Measurements from ENCODE around the gene WDSUB1. TPM values are rescaled to one million over a fixed set of nuclear protein-coding genes. Genes with fewer than 3 reads are reported as not detected.

The WDSUB1 gene
- total RNA-seq, 3 donors from 2014 or later, result 7.5 to 12.5 (median 9.1) TPM

DNA sequence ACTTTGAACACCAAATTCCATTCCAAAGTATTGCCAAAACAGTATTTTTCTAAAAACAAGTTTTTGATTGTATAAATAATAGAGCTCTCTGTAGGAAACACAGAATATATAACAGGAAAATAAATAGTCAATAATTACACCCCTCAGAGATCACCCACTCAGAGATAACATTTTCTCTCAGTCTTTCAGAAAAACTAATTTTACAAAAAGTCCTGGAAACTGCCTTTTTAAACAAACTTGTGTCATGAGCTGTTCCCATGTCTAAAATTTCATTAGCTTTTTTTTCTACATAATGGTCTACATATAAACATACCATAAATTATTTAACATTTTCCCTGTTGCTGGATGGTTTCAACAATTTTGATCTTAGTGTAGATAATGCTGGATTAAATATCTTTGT, 1.2 kb upstream of the WDSUB1 start:
- H3K9me3 ChIP-seq, result no peaks in the 10 kb centered on the region
- DNase-seq (no peak), ATAC-seq (no peak)
- no peaks in the 10 kb centered on the region for H3K4me1 ChIP-seq (ENCODE audit: low read depth)
- H3K36me3 ChIP-seq (ENCODE audit: low read depth), result no peaks in the 10 kb centered on the region
- TF ChIP-seq, protein P1, sequence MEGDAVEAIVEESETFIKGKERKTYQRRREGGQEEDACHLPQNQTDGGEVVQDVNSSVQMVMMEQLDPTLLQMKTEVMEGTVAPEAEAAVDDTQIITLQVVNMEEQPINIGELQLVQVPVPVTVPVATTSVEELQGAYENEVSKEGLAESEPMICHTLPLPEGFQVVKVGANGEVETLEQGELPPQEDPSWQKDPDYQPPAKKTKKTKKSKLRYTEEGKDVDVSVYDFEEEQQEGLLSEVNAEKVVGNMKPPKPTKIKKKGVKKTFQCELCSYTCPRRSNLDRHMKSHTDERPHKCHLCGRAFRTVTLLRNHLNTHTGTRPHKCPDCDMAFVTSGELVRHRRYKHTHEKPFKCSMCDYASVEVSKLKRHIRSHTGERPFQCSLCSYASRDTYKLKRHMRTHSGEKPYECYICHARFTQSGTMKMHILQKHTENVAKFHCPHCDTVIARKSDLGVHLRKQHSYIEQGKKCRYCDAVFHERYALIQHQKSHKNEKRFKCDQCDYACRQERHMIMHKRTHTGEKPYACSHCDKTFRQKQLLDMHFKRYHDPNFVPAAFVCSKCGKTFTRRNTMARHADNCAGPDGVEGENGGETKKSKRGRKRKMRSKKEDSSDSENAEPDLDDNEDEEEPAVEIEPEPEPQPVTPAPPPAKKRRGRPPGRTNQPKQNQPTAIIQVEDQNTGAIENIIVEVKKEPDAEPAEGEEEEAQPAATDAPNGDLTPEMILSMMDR (IDR thresholded peaks at IDR 0.05), result no peak
- intact Hi-C loops (cut with DNase I, micrococcal nuclease), result no loop called here
- H3K4me3 ChIP-seq, result no peak overlapping the region

DNA sequence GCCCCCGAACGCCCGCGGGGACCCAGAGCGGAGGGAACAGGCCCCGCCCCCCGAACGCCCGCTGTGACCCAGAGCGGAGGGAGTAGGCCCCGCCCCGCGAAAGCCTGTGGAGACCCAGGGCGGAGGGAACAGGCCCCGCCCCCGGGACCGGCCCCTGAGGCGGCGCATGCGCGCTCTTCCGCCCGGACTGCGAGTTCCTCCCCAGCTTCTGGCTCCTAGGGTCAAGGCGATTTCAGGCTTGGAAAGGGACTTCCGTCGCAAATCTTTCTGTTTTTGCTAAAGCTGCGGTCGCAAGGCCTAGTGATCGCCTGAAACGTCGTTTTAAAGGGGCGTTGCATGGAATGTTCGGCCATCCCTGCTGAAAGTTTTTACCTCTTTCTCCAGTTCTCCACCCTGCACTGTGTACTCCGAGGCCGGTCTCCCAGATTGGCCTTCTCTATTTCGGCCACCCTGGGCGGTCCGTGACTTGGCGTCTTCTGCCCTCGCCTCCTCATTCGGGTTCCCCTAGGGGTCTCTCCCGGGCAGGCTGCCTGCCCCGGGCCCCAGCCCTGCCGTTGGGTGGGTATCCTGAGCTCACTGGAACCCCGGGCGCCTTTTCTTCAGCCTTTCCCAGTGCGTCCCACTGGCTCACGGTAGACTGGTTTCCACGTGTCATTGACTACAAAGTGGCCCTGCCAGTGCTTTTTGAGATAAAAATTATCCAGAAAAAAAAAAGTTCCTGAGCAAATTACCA, 372 bp upstream of the WDSUB1 start:
- H3K4me3 ChIP-seq, result peak overlapping the region; percentile 64
- ATAC-seq, result peak; percentile 99
- peak; percentile 99 to 100 (median 100) for DNase-seq
- no peaks in the 10 kb centered on the region for H3K36me3 ChIP-seq (ENCODE audit: low read depth)
- TF ChIP-seq, protein P1 (IDR thresholded peaks at IDR 0.05), result no peak
- intact Hi-C loops (cut with DNase I, micrococcal nuclease), result no loop called here
- no peaks in the 10 kb centered on the region for H3K4me1 ChIP-seq (ENCODE audit: low read depth)
- no peaks in the 10 kb centered on the region for H3K9me3 ChIP-seq

DNA sequence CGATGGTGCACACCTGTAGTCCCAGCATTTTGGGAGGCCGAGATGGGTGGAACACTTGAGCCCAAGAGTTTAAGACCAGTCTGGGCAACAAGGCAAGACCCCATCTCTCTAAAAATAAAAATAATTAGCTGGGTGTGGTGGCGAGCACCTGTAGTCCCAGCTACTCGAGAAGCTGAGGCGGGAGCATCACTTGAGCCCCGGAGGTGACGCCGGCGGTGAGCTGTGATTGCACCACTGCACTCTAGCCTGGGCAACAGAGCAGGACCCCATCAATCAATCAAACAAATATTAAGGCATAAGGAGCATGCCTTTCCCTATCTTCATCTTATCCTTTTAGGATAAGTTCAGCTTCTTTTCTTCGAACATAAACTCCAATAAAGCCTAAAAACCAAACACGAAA, 1.1 kb downstream of the WDSUB1 start:
- no peak overlapping the region for H3K4me3 ChIP-seq
- no peaks in the 10 kb centered on the region for H3K36me3 ChIP-seq (ENCODE audit: low read depth)
- H3K9me3 ChIP-seq, result no peaks in the 10 kb centered on the region
- DNase-seq (peak in 2 of 3 donors; percentile 32 to 56), ATAC-seq (no peak)
- intact Hi-C loops (cut with DNase I, micrococcal nuclease), result no loop called here
- TF ChIP-seq, protein P1 (IDR thresholded peaks at IDR 0.05), result no peak
- no peaks in the 10 kb centered on the region for H3K4me1 ChIP-seq (ENCODE audit: low read depth)

DNA sequence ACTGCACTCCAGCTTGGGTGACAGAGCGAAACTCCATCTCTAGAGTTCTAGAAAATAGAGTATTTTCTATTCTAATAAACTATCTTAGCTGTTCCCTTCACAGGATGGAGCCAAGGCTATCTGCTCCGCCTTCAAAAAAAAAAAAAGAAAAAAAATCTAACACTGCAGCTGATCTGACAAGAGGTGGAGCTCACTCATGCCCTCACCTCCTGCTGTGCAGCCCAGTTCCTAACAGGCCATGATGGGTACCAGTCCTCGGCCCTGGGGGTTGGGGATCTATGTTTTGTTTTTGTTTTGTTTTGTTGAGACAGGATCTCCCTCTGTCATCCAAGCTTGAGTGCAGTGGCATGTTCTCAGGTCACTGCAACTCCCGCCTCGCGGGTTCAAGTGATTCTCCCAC, 3.0 kb downstream of the WDSUB1 start:
- ATAC-seq, result no peak
- intact Hi-C loops (cut with DNase I, micrococcal nuclease), result no loop called here

DNA sequence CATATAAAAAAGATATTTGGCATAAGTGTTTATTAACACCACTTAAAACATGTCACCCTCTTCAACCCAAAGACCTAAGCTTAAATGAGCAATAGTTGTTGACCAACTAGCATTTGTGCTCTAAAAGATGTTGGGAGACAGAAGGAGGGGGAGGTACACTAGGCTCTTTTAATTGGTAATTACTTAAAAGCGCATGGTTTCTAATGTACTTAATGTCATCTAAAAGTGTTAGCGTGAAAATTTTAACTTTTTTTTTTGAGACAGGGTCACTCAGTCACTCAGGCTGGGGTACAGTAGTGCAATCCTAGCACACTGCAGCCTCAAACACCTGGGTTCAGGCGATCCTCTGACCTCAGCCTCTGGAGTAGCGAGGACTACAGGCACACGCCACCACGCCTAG, 5.5 kb downstream of the WDSUB1 start:
- ATAC-seq, result no peak

More for the DNA sequence above, 3.0 kb downstream of the WDSUB1 start:
- Histone ChIP-seq H3K4me1 (ENCODE audit: low read depth) (no peaks in the 10 kb centered on the region), H3K36me3 (ENCODE audit: low read depth) (no peaks in the 10 kb centered on the region), H3K9me3 (no peaks in the 10 kb centered on the region), H3K4me3 (no peak overlapping the region)
- TF ChIP-seq, protein P1 (IDR thresholded peaks at IDR 0.05), result no peak
- no peak for DNase-seq

More for the DNA sequence above, 5.5 kb downstream of the WDSUB1 start:
- H3K9me3 ChIP-seq, result no peaks in the 10 kb centered on the region
- no peaks in the 10 kb centered on the region for H3K4me1 ChIP-seq (ENCODE audit: low read depth)
- no peak overlapping the region for H3K4me3 ChIP-seq
- no peak for DNase-seq
- TF ChIP-seq, protein P1 (IDR thresholded peaks at IDR 0.05), result no peak
- intact Hi-C loops (cut with DNase I, micrococcal nuclease), result no loop called here
- no peaks in the 10 kb centered on the region for H3K36me3 ChIP-seq (ENCODE audit: low read depth)
